HepG2 (cell line): ENCODE measurements around the gene NFATC2. TPM values are rescaled to one million over a fixed set of nuclear protein-coding genes. Genes with fewer than 3 reads are reported as not detected.

Source experiments
- CEBPB ChIP-seq: IDR thresholded peaks from 2 replicates; pipeline ENCODE4 v1.6.1; 2011; ENCODE audit warnings: low read depth, low read length, improper control_type of control experiment, borderline replicate concordance
- CENPX ChIP-seq: sonication (generic); formaldehyde crosslinking; IDR thresholded peaks from 2 replicates; pipeline ENCODE4 v1.9.0; 2021; ENCODE audit warnings: mild to moderate bottlenecking, missing genetic modification reagents, moderate library complexity
- FOXP1 ChIP-seq, 2 experiments: fragments of 450-650 bp in 1 of 2; IDR thresholded peaks; 2 replicates each; pipeline ENCODE4 v1.6.1; 2017 to 2018; ENCODE audit warnings: antibody characterized with exemption in 1 of 2
- GZF1 ChIP-seq: sonication (generic); formaldehyde crosslinking; IDR thresholded peaks from 2 replicates; pipeline ENCODE4 v1.5.1; 2020; ENCODE audit warnings: mild to moderate bottlenecking, missing genetic modification reagents
- KMT2B ChIP-seq: IDR thresholded peaks from 2 replicates; pipeline ENCODE4 v1.6.1; 2016; ENCODE audit warnings: missing genetic modification reagents, missing compliant biosample characterization
- MAX ChIP-seq: IDR thresholded peaks from 2 replicates; pipeline ENCODE4 v1.6.1; 2012; ENCODE audit warnings: inconsistent platforms
- TFAP4 ChIP-seq: sonication (generic); IDR thresholded peaks from 2 replicates; pipeline ENCODE4 v1.6.1; 2016; ENCODE audit warnings: low read depth, borderline replicate concordance
- ZNF318 ChIP-seq: sonication (generic); formaldehyde crosslinking; IDR thresholded peaks from 2 replicates; pipeline ENCODE4 v1.4.0; 2020; ENCODE audit warnings: mild to moderate bottlenecking, missing genetic modification reagents
- ZNF570 ChIP-seq: sonication (generic); formaldehyde crosslinking; IDR thresholded peaks from 2 replicates; pipeline ENCODE4 v1.4.0; 2020; ENCODE audit warnings: mild to moderate bottlenecking, missing genetic modification reagents, borderline replicate concordance
- ZNF629 ChIP-seq: sonication (generic); formaldehyde crosslinking; conservative IDR thresholded peaks from 2 replicates; pipeline ENCODE4 v1.5.0; 2020; ENCODE audit warnings: missing genetic modification reagents
- ZNF652 ChIP-seq: IDR thresholded peaks from 2 replicates; pipeline ENCODE4 v1.6.1; 2016; ENCODE audit warnings: low read depth, borderline replicate concordance
- ZNF678 ChIP-seq: sonication (generic); formaldehyde crosslinking; IDR thresholded peaks from 2 replicates; pipeline ENCODE4 v1.4.0; 2020; ENCODE audit warnings: mild to moderate bottlenecking, missing genetic modification reagents
- ZNF713 ChIP-seq: sonication (generic); formaldehyde crosslinking; IDR thresholded peaks from 2 replicates; pipeline ENCODE4 v1.4.0; 2020; ENCODE audit warnings: mild to moderate bottlenecking, missing genetic modification reagents
- ZNF740 ChIP-seq: sonication (generic); formaldehyde crosslinking; IDR thresholded peaks from 2 replicates; pipeline ENCODE4 v1.4.0; 2020; ENCODE audit warnings: missing genetic modification reagents
- ZNF766 ChIP-seq: sonication (generic); formaldehyde crosslinking; IDR thresholded peaks from 2 replicates; pipeline ENCODE4 v1.5.0; 2020; ENCODE audit warnings: missing genetic modification reagents, borderline replicate concordance
- polyA plus RNA-seq, 8 experiments: library from polyadenylated mRNA; depleted of rRNA in 3 of 8; stranded (reverse) in 7 of 8; unstranded in 1 of 8; fragments of >200 nt; fragmentation: Illumina TruSeq in 4 of 8; extraction: Trizol in 4 of 8; gene quantifications; 2 replicates each; pipeline versions ENCODE4 v1.2.1 to v1.2.3, GENCODE V29; 2011 to 2016; ENCODE audit warnings: low read depth in 4 of 8, missing spikeins in 1 of 8, mixed read lengths in 1 of 8; ENCODE audit not compliant: insufficient read depth in 1 of 8
- total RNA-seq, 5 experiments: library from RNA; depleted of rRNA; stranded (reverse); fragments of >200 nt; fragmentation: Illumina TruSeq; extraction: Trizol; gene quantifications; 2 replicates each; pipeline ENCODE4 v1.2.3, GENCODE V29; 2016; ENCODE audit warnings: low read depth in 1 of 5
- TF ChIP-seq, protein P1 (sequence below): IDR thresholded peaks from 2 replicates; pipeline ENCODE4 v1.6.1; 2016; ENCODE audit warnings: missing compliant biosample characterization, missing genetic modification reagents, borderline replicate concordance

Gene NFATC2
- total and polyA plus RNA-seq, 2 of the 13 experiments (the other 11 are each of a cell fraction or from before 2014, with no cell fraction given), result 1.9 to 3.3 TPM

DNA sequence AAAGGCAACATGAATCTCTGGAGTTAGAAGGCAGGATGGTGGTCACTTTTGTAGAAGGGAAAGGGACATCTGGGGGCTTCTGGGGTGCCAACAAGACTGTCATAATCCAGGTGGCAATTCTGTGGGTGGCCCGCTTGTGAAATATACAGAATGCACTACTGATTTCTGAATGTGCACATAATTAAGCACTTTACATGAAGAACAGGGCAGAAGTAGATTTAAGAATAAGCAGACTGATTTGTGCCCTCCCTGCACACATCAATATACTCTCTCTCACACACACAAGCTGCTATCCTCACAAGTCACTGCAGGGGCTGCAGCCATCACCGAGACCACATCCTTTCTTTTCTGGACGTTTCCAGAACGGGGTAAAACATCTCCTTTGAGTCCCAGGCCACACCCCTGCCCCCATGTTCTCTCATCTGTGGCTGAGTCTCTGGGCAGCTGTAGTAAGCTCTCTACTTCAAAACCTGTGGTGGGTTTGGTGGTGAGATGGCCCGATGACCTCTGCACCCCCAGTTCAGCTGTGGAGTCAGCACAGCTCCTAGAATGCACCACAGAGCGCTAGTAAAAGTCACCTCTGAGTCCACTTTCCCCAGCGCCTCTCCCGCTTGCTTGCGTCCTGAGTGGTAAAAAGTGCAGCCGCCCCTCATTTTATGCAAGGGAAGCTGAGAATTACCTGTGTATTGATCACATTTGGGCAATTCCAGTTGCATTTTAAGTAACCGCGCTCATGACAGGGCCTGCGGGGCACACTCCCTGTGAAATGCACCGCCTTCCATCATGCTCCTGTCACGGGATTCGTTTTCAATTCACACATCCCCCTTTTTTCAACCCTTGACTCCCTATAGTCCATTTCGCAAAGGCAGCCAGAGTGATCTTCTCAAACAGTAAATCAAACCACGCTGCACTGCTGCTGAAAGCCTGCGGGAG is 115.5 kb downstream of the NFATC2 start (continued):
- no peak for TF ChIP-seq ZNF629 (CRISPR knock-in tag)
- no peak for TF ChIP-seq ZNF652 (CRISPR knock-in tag)
- TF ChIP-seq ZNF713 (CRISPR knock-in tag), result no peak
- TF ChIP-seq KMT2B, result no peak
- no peak for TF ChIP-seq ZNF570 (CRISPR knock-in tag)
- no peak for TF ChIP-seq ZNF318 (CRISPR knock-in tag)
- no peak for TF ChIP-seq ZNF740
- TF ChIP-seq MAX, result no peak
- TF ChIP-seq, protein P1, sequence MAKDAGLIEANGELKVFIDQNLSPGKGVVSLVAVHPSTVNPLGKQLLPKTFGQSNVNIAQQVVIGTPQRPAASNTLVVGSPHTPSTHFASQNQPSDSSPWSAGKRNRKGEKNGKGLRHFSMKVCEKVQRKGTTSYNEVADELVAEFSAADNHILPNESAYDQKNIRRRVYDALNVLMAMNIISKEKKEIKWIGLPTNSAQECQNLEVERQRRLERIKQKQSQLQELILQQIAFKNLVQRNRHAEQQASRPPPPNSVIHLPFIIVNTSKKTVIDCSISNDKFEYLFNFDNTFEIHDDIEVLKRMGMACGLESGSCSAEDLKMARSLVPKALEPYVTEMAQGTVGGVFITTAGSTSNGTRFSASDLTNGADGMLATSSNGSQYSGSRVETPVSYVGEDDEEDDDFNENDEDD (CRISPR knock-in tag), result no peak
- TF ChIP-seq CENPX, result no peak
- no peak for TF ChIP-seq FOXP1 (IDR thresholded peaks at IDR 0.05)
- no peak for TF ChIP-seq FOXP1 (CRISPR knock-in tag; IDR thresholded peaks at IDR 0.05)
- TF ChIP-seq TFAP4, result no peak
- TF ChIP-seq ZNF766 (CRISPR knock-in tag), result 0 out of 2 replicates have a peak, but pooled peaks have one; percentile 15
- TF ChIP-seq CEBPB, result peak; percentile 33; the same call in 1 of the 2 replicates
- no peak for TF ChIP-seq GZF1 (CRISPR knock-in tag)
- no peak for TF ChIP-seq ZNF678 (CRISPR knock-in tag)
